Spleen (tissue), 7 donors: ENCODE data around the gene SHANK1.

Experiments
- POLR2A ChIP-seq, 3 donors: fragments of 450-650 bp; IDR thresholded peaks; one replicate each; pipeline ENCODE4 v1.5.1; 2017; ENCODE audit warnings: antibody characterized with exemption in 3 of 3, mild to moderate bottlenecking in 1 of 3
- POLR2AphosphoS5 ChIP-seq, 3 donors: sonication (generic); formaldehyde crosslinking; IDR thresholded peaks; one replicate each; pipeline ENCODE4 v1.5.1; 2017; ENCODE audit warnings: antibody characterized with exemption in 3 of 3
- TF ChIP-seq, protein P1 (sequence below), 11 experiments: fragments of 200-600 bp in 7 of 11; fragments of 450-650 bp in 4 of 11; sonication (generic) in 4 of 11; IDR thresholded peaks in 8 of 11; conservative IDR thresholded peaks in 3 of 11; 1 replicate in 7 of 11; 2 replicates in 4 of 11; pipeline versions ENCODE4 v1.4.0 to v1.8.0; 2016 to 2021; ENCODE audit warnings: antibody characterized with exemption in 11 of 11, inconsistent platforms in 4 of 11, mild to moderate bottlenecking in 1 of 11
- donor health status: DM: no; HTN: no; CAD: no; lungs with moderate emphysema.
- donor health status: DM: no; HTN: no; CAD: no.
- donor health status: DM: no; HTN: no; CAD: no.

DNA sequence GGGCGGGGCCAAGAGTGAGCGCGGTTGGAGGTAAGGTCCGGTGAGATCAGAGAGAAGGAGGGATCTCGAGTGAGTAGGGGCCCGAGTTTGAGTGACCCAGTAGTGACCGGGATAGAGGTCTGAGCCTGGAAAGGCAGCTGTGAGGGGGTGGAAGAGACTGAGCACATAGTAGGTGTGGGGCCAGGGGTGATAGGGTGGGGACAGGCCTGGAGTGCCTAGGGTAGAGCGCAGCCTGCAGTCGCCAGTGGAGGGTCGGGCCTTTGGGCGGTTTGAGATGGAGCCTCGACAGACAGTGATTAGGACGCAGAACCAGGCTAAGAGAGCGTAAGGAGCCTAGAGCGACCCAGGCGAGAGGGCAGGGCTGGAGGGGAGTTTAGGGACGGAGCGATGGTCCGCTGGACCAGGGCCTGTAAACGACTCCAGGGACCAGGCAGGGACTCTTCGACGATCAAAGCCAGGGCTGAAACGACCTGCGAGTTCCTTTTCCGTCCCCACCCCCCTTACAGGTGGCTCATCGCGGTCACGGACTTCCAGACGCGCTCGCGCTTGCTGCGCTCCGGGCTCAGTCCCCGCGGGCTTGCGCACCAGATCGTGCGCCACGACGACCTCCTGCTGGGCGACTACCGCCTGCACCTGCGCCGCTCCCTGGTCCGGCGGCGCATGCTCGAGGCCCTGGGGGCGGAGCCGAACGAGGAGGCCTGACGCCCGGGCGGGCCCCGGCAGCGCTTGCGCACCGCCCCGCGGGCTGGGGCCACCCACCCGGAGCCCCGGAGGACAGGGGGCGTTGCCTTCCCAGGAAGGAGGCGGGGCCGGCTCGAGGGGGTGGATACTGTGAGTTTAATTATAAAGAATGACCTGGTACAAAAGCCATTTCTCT, 60.9 kb downstream of the SHANK1 start:
- TF ChIP-seq, protein P1, sequence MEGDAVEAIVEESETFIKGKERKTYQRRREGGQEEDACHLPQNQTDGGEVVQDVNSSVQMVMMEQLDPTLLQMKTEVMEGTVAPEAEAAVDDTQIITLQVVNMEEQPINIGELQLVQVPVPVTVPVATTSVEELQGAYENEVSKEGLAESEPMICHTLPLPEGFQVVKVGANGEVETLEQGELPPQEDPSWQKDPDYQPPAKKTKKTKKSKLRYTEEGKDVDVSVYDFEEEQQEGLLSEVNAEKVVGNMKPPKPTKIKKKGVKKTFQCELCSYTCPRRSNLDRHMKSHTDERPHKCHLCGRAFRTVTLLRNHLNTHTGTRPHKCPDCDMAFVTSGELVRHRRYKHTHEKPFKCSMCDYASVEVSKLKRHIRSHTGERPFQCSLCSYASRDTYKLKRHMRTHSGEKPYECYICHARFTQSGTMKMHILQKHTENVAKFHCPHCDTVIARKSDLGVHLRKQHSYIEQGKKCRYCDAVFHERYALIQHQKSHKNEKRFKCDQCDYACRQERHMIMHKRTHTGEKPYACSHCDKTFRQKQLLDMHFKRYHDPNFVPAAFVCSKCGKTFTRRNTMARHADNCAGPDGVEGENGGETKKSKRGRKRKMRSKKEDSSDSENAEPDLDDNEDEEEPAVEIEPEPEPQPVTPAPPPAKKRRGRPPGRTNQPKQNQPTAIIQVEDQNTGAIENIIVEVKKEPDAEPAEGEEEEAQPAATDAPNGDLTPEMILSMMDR (IDR thresholded peaks at IDR 0.05 in 8 of 11, conservative IDR thresholded peaks at IDR 0.05 in 3 of 11), result no peak
- TF ChIP-seq POLR2A (IDR thresholded peaks at IDR 0.05) (no peak), POLR2AphosphoS5 (IDR thresholded peaks at IDR 0.05) (peak in 2 of 3 donors; percentile 38 to 47)
